CD4-positive, alpha-beta T cell (primary cell): ENCODE measurements around the gene IGIP. TPM values are rescaled to one million over a fixed set of nuclear protein-coding genes. Genes with fewer than 3 reads are reported as not detected.

Experiments used
- ATAC-seq: fragments of 200-7000 bp; cut with Tn5 transposase; one replicate; pipeline ENCODE4 v1.10.0; 2022; ENCODE audit warnings: mild to moderate bottlenecking; ENCODE audit not compliant: poor library complexity
- CTCF ChIA-PET: fragments of 350-600 bp; sonication (Branson Sonifier 250); formaldehyde crosslinking; loops from one replicate; lab custom pipeline; 2021; ENCODE audit warnings: antibody characterized with exemption, inconsistent platforms; lab: Charles Lee
- POLR2A ChIA-PET: fragments of 350-600 bp; sonication (Branson Sonifier 250); formaldehyde crosslinking; loops from one replicate; lab custom pipeline; 2021; ENCODE audit warnings: antibody characterized with exemption, inconsistent platforms; lab: Charles Lee
- DNase-seq, 14 experiments: peaks; one replicate each; pipeline ENCODE4 v3.0.0-alpha.2; 2013 to 2020; ENCODE audit warnings: mixed read lengths in 2 of 14
- H3K27ac ChIP-seq, 2 donors: one replicate each; pipeline versions ENCODE4 v1.5.1 to v1.7.0; 2013; ENCODE audit warnings: low read length in 2 of 2, low read depth in 1 of 2, mild to moderate bottlenecking in 1 of 2
- H3K27me3 ChIP-seq, 2 experiments: 1 replicate in 1 of 2; 2 replicates in 1 of 2; pipeline versions ENCODE4 v1.6.1 to v1.7.0; 2013; ENCODE audit warnings: low read length in 2 of 2, control low read depth in 1 of 2, mild to moderate bottlenecking in 1 of 2, moderate library complexity in 1 of 2; ENCODE audit not compliant: insufficient read depth in 2 of 2, control insufficient read depth in 1 of 2
- H3K36me3 ChIP-seq: one replicate; pipeline ENCODE4 v1.6.1; 2013; ENCODE audit warnings: low read length, control low read depth; ENCODE audit not compliant: insufficient read depth
- H3K4me1 ChIP-seq: one replicate; pipeline ENCODE4 v1.6.1; 2013; ENCODE audit warnings: low read length, control low read depth; ENCODE audit not compliant: insufficient read depth
- H3K4me3 ChIP-seq: one replicate; pipeline ENCODE4 v1.5.1; 2013; ENCODE audit warnings: mild to moderate bottlenecking, low read length, moderate library complexity
- H3K9me3 ChIP-seq, 2 experiments: 1 replicate in 1 of 2; 2 replicates in 1 of 2; pipeline versions ENCODE4 v1.6.1 to v1.7.0; 2013; ENCODE audit warnings: low read length in 2 of 2, mild to moderate bottlenecking in 2 of 2, control low read depth in 1 of 2, moderate library complexity in 1 of 2; ENCODE audit not compliant: control insufficient read depth in 1 of 2, insufficient read depth in 1 of 2
- H3K27ac Mint-ChIP-seq: one replicate; pipeline ENCODE4 v1.8.0; 2020; ENCODE audit warnings: mixed read lengths
- H3K27me3 Mint-ChIP-seq: one replicate; pipeline ENCODE4 v1.8.0; 2021; ENCODE audit warnings: mixed read lengths
- H3K36me3 Mint-ChIP-seq: one replicate; pipeline ENCODE4 v1.8.0; 2021; ENCODE audit warnings: low read depth, mixed read lengths
- H3K4me1 Mint-ChIP-seq: one replicate; pipeline ENCODE4 v1.8.0; 2021; ENCODE audit warnings: low read depth, mixed read lengths
- H3K4me3 Mint-ChIP-seq: one replicate; pipeline ENCODE4 v1.8.0; 2020; ENCODE audit warnings: mild to moderate bottlenecking, mixed read lengths
- H3K9me3 Mint-ChIP-seq: one replicate; pipeline ENCODE4 v1.8.0; 2020; ENCODE audit warnings: mixed read lengths
- CTCF ChIP-seq: fragments of 200-600 bp; IDR thresholded peaks from one replicate; pipeline ENCODE4 v1.8.0; 2022; ENCODE audit warnings: antibody characterized with exemption, mild to moderate bottlenecking
- intact Hi-C, 2 experiments: fragments of 100-400 bp; cut with DNase I in 1 of 2; cut with micrococcal nuclease in 1 of 2; formaldehyde crosslinking; loops; one replicate each; pipeline versions ENCODE4 v1.15.1 to v1.9.0; 2023 to 2025; cut with DNase I, micrococcal nuclease
- total RNA-seq, 174 experiments: library from RNA in 2 of 174; stranded (reverse) in 2 of 174; gene quantifications; one replicate each; pipeline ENCODE4 v1.2.3 and lab custom pipeline; 2021 to 2026

IGIP gene
- total RNA-seq, 2 experiments from 2014 or later, result 1.5 TPM

DNA sequence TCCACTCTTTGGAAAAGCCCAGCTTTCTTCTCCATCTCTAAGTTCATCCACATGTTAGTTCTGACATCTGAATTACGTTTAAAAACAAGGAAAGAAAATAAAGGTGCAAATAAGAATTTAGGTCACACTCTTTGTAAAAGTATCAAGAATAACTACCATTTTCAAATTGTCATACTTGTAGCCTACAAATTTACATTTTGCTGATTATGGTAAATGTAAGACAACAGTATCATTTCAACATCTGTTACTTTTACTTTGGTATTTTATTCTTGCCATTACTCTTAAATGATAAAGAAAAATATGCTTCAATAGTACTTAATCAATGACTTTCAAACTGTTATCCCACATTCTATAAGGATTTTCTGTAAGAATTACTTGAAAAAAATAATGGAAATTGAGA lies 21.6 kb upstream of the IGIP start:
- Mint-ChIP-seq H3K4me1 (peaks cover 29% of the 10 kb centered on the region), H3K4me3 (no peak overlapping the region), H3K27ac (no peak overlapping the region), H3K27me3 (peaks cover 19% of the 10 kb centered on the region), H3K9me3 (no peaks in the 10 kb centered on the region), H3K36me3 (peaks cover 15% of the 10 kb centered on the region)
- DNase-seq (no peak), ATAC-seq (no peak)
- no peak for TF ChIP-seq CTCF
- no peaks in the 10 kb centered on the region for H3K9me3 ChIP-seq
- H3K27me3 ChIP-seq, result peaks cover 0 to 6% of the 10 kb centered on the region in 2 experiments
- no peak overlapping the region for H3K4me3 ChIP-seq
- ChIA-PET CTCF (interaction anchor here (7.0 kb wide), 1 partner anchor 41 kb away, joined by 52 read pairs; no protein-coding TSS in a partner anchor), POLR2A (no interaction called here)
- peaks cover 18% of the 10 kb centered on the region for H3K4me1 ChIP-seq
- intact Hi-C loops, result loop anchor here in 1 of 2 experiments (10.0 kb wide), 2 partner anchors 201 to 531 kb away; partner anchors contain the start of genes CD14, PFDN1 and TMCO6
- H3K27ac ChIP-seq, result no peak overlapping the region
- no peaks in the 10 kb centered on the region for H3K36me3 ChIP-seq

DNA sequence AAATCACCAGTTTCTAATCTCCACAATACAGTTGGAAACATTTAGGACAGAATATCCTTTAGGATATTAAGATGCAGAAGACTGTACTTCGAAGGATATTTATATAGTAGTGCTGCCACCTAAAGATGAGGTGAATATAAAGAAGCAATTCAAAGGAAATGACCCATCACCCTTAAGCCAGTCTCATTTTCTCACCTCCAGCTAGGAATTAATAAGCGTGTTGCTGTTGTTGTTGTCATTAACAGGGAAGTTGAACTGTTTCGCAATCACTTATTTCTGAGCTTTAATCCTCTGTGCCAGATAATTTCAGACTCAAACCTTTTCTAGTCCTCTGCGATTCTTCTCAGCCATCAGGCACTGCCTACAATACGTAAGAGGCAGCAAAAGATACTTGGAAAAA lies 19.6 kb upstream of the IGIP start:
- Histone ChIP-seq H3K27ac (peak overlapping the region in 1 of 2 donors; percentile 96), H3K4me1 (peaks cover 22% of the 10 kb centered on the region), H3K36me3 (no peaks in the 10 kb centered on the region), H3K27me3 (peaks cover 6 to 11% of the 10 kb centered on the region in 2 experiments), H3K9me3 (no peaks in the 10 kb centered on the region), H3K4me3 (no peak overlapping the region)
- intact Hi-C loops, result loop anchor here (2.0 to 10.0 kb wide), 8 partner anchors 34 to 529 kb away; partner anchors contain the start of genes ANKHD1 (in 1 of the 2), CD14 (in 1 of the 2), PFDN1 (in 1 of the 2) and TMCO6 (in 1 of the 2)
- no peak for DNase-seq
- Mint-ChIP-seq H3K9me3 (no peaks in the 10 kb centered on the region), H3K27me3 (peaks cover 17% of the 10 kb centered on the region), H3K36me3 (peaks cover 15% of the 10 kb centered on the region), H3K4me3 (peak overlapping the region; percentile 96), H3K4me1 (peaks cover 46% of the 10 kb centered on the region), H3K27ac (peak overlapping the region; percentile 100)
- no peak for ATAC-seq
- CTCF ChIA-PET, result interaction anchor here (1.8 to 7.0 kb wide), 4 partner anchors 11 to 39 kb away, joined by 5 to 52 read pairs (median 18); no protein-coding TSS in a partner anchor
- TF ChIP-seq CTCF, result no peak
- POLR2A ChIA-PET, result interaction anchor here (0.9 to 5.0 kb wide), 4 partner anchors 12 to 1768 kb away, joined by 3 to 63 read pairs (median 13); partner anchors contain the start of gene FAM53C

GRCh38 chr5:140106805-140107311 lies 18.9 kb upstream of the IGIP start:
- peaks cover 10 to 11% of the 10 kb centered on the region in 2 experiments for H3K27me3 ChIP-seq
- ATAC-seq, result no peak

More at GRCh38 chr5:140106805-140107311, 18.9 kb upstream of the IGIP start:
- Histone ChIP-seq H3K27ac (peak overlapping the region; percentile 92 to 96), H3K4me3 (peak overlapping the region; percentile 76), H3K9me3 (no peaks in the 10 kb centered on the region), H3K4me1 (peaks cover 28% of the 10 kb centered on the region), H3K36me3 (no peaks in the 10 kb centered on the region)
- intact Hi-C loops, result loop anchor here (2.0 to 10.0 kb wide), 8 partner anchors 35 to 528 kb away; partner anchors contain the start of genes ANKHD1 (in 1 of the 2), CD14 (in 1 of the 2), PFDN1 (in 1 of the 2) and TMCO6 (in 1 of the 2)
- H3K9me3 Mint-ChIP-seq, result no peaks in the 10 kb centered on the region
- ChIA-PET POLR2A (interaction anchor here (0.7 to 5.0 kb wide), 18 partner anchors 9 to 1769 kb away, joined by 3 to 63 read pairs (median 4); partner anchors contain the start of genes ANKHD1, CYSTM1, ETF1 and FAM53C), CTCF (interaction anchor here (1.2 to 7.0 kb wide), 6 partner anchors 10 to 295 kb away, joined by 3 to 52 read pairs (median 10); partner anchors contain the start of gene ANKHD1)
- no peak for TF ChIP-seq CTCF
- no peak for DNase-seq
- peak overlapping the region; percentile 100 for H3K27ac Mint-ChIP-seq
- H3K4me1 Mint-ChIP-seq, result peaks cover 53% of the 10 kb centered on the region
- H3K4me3 Mint-ChIP-seq, result peak overlapping the region; percentile 96
- H3K36me3 Mint-ChIP-seq, result peaks cover 15% of the 10 kb centered on the region
- H3K27me3 Mint-ChIP-seq, result peaks cover 15% of the 10 kb centered on the region
